CD4-positive, alpha-beta T cell treated with Interferon alpha-2 for 1 hour (primary cell): Measurements from ENCODE around the gene FAH.

ENCODE experiments used
- DNase-seq, 2 donors: peaks; one replicate each; pipeline ENCODE4 v3.0.0-alpha.2; 2020 to 2022

The FAH gene

DNA sequence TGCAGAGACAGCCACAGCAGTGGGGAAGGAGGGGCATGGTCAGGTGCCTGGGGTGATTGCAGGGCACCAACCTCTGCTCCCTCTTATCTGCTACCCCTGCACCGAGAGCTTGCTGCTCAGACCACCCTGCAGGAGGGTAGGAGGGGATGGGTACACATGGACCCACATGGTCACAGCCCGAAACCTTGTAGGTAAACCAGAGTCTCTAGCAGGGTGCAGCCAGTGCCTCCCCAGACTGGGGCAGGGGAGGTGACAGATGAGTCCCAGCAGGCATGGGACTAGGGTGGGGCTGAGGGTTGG lies 49.2 kb downstream of the FAH start:
- DNase-seq: no peak

GRCh38 chr15:80202641-80203360 lies 50.0 kb downstream of the FAH start:
- no peak for DNase-seq

GRCh38 chr15:80203361-80203885 lies 50.6 kb downstream of the FAH start:
- DNase-seq: no peak

DNA sequence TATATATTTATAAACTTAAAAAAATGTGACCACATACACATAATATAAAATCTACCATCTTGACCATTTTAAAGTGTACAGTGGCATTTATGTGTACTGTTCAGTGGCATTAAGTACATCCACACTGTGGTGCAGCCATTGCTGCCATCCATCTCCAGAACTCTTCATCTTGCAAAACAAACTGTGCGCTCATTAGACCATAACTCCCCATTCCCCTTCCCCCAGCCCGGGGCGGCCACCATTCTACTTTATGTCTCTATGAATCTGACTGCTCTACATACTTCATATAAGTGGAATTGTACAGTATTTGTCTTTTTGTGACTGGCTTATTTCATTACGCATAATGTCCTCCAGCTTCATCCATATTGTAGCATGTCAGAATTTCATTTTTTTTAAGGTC lies 51.4 kb downstream of the FAH start:
- DNase-seq: no peak

GRCh38 chr15:80207887-80208286 lies 55.1 kb downstream of the FAH start:
- DNase-seq: no peak

GRCh38 chr15:80208758-80209734 lies 56.2 kb downstream of the FAH start:
- DNase-seq: no peak

DNA sequence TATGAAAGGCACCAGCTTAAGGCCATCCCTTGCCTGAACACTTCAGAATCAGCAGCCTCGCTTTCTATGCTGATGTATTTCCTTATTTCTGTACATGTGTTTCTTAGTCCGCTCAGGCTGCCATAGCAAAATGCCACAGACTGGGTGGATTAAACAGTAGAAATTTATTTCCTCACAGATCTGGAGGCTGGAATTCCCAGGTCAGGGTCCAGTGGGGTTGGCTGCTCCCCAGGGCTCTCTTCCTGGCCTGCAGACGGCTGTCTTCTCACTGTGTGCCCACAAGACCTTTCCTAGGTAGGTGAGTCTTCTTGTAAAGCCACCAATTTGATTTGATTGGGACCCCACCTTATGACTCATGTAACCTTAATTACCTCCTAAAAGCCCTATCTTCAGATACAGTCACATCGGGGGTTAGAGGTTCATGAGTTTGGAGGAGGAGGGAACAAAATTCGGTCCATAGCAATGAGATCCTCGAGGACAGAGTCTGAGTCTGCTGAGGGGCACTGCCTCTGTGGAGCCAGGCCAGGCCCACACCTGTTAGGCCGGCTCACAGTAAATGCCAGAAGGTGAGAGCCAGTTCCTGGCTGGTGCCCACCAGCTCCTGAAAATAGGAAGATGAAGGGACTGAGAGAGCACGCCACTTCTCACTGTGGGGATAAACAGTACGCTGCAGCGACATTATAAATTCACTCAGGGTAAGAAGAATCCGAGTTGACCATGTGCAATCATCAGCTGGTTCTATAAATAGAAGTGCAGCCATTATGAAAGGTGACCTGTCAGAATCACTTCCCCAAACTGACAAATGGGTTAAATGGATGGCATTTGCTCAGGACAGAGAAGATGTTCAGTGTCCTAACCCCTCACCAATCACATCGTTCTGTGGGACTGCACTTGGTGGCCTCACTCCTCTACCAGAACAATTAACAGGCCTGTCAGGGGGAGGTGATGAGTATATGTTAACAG lies 58.1 kb downstream of the FAH start:
- no peak for DNase-seq

GRCh38 chr15:80211976-80212375 lies 59.2 kb downstream of the FAH start:
- DNase-seq: no peak

GRCh38 chr15:80214910-80215309 lies 62.1 kb downstream of the FAH start:
- DNase-seq: no peak

DNA sequence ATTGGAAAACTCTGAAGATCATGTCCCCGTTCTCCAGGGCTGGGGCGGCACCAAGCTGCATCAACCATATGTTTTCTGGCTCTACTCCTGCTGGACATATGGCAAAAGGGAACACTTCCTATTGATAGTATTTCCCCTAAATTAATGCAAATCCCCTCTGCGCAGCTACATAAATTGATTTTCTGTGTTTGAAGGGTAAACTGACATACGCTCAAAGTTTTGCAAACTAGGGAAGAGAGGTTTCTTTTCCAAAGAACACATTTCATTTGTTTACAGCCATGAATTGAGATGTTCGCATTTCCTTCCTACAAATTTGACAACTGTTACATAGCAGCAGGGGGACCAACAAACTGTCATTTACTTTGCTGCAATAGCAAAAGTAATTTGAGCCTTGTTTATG lies 63.3 kb downstream of the FAH start:
- no peak for DNase-seq

- DNase-seq: no peak
Measured at GRCh38 chr15:80216911-80217310, 64.1 kb downstream of the FAH start.

GRCh38 chr15:80217327-80217900 lies 64.6 kb downstream of the FAH start:
- no peak for DNase-seq

GRCh38 chr15:80219955-80220354 lies 67.2 kb downstream of the FAH start:
- no peak for DNase-seq

- DNase-seq: no peak
Measured at GRCh38 chr15:80228959-80229610, 76.3 kb downstream of the FAH start.

DNA sequence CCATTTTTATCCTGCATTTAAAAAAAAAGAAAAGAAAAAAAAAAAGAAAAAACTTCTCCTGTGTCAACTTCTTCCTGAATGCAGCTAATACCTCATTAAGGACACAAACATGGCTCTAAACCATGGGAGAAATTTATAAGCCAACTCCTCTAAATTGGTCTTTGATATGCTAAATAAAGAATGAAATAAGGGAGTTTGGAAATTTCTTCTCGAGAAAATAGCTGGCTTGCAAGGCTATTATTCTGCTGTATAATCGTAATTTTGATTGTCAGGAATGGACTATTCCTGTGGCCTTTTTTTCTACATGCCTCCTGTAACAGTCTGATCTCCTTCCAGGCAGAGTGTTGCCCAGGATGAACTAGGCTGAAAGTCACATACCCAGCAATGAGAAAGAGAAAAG lies 78.6 kb downstream of the FAH start:
- DNase-seq: no peak

DNA sequence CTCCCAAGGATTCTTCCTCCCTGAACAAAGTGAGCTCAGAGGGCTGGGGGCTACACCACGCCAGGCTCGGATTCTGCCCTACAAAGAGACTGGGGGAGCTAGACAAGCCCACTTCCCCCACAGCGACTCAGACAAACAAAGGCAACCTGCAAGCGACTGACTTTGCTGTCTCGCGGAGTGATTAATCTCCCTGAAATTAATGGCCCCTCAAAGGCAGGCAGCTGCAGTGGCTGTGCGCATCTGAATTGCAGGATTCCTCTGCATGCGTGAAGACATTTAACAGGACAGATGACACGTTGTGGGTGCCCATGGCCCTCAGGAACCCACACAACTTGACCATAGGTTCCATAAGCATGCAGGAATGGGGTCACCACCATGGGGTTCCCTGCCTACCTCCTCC lies 80.8 kb downstream of the FAH start:
- no peak for DNase-seq

DNA sequence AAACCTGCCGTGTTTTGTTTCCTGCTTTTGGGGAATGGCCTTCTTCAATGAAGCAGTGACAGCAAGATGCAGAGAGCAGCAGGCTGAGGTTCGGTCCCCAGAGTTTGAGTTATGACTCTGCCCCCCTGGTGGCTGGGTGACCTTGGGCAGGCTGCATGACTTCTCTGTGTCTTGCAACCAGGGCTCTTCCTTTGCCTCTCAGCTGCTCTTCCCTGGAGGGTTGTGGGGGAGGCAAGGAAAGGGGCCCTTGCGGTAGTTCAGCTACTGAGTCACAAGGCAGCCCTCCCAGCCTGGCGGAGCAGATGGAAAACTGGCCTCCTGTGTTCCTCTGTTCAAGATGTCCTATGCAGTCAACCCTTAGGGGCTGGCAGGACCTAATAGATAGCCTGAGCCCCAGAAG lies 82.1 kb downstream of the FAH start:
- peak; percentile 8 to 35 for DNase-seq
